Measurements from ENCODE around the gene DPM2.

GRCh38 chr9:127971357-127972235 is 33.9 kb upstream of the DPM2 start:
- TF ChIP-seq CTCF (IDR thresholded peaks at IDR 0.05) (no peak), POLR2A (IDR thresholded peaks at IDR 0.05) (no peak)
